SK-N-SH treated with all-trans-retinoic acid at 6 μM for 48 hours (cell line): ENCODE results near the gene SP1.

ENCODE experiments used
- ARNTL ChIP-seq: fragments of 450-650 bp; formaldehyde crosslinking; IDR thresholded peaks from 2 replicates; pipeline ENCODE4 v1.5.0; 2020; ENCODE audit warnings: low read depth, mild to moderate bottlenecking, moderate library complexity, borderline replicate concordance
- CREB5 ChIP-seq: fragments of 250-450 bp; sonication (Bioruptor Pico); IDR thresholded peaks from 2 replicates; pipeline ENCODE4 v1.5.1; 2020; ENCODE audit warnings: low read depth, mild to moderate bottlenecking, moderate library complexity
- CSDC2 ChIP-seq: fragments of 250-450 bp; sonication (Bioruptor Pico); IDR thresholded peaks from 2 replicates; pipeline ENCODE4 v1.5.0; 2020; ENCODE audit warnings: mild to moderate bottlenecking, moderate library complexity
- OSR1 ChIP-seq: fragments of 250-450 bp; sonication (Bioruptor Pico); IDR thresholded peaks from 2 replicates; pipeline ENCODE4 v1.8.0; 2022; ENCODE audit warnings: moderate library complexity, mild to moderate bottlenecking, inconsistent platforms
- POU6F1 ChIP-seq: fragments of 250-450 bp; sonication (Bioruptor Pico); IDR thresholded peaks from 2 replicates; pipeline ENCODE4 v1.8.0; 2021; ENCODE audit warnings: low read depth, mild to moderate bottlenecking, moderate library complexity, borderline replicate concordance
- RARB ChIP-seq: fragments of 250-450 bp; sonication (Bioruptor Pico); IDR thresholded peaks from 2 replicates; pipeline ENCODE4 v1.8.0; 2021; ENCODE audit warnings: mild to moderate bottlenecking, moderate library complexity
- TCF4 ChIP-seq: fragments of 250-450 bp; sonication (Bioruptor Pico); IDR thresholded peaks from 2 replicates; pipeline ENCODE4 v1.8.0; 2021; ENCODE audit warnings: mild to moderate bottlenecking, moderate library complexity, borderline replicate concordance
- TSHZ2 ChIP-seq: fragments of 250-450 bp; sonication (Bioruptor Pico); IDR thresholded peaks from 2 replicates; pipeline ENCODE4 v1.5.0; 2020; ENCODE audit warnings: mild to moderate bottlenecking, moderate library complexity
- ZFP3 ChIP-seq: fragments of 250-450 bp; sonication (Bioruptor Pico); IDR thresholded peaks from 2 replicates; pipeline ENCODE4 v1.5.0; 2020; ENCODE audit warnings: mild to moderate bottlenecking, moderate library complexity

- TF ChIP-seq ZFP3 (CRISPR knock-in tag) = no peak
- TF ChIP-seq ARNTL (CRISPR knock-in tag) = no peak
- no peak for TF ChIP-seq CSDC2 (CRISPR knock-in tag)
- TF ChIP-seq CREB5 (CRISPR knock-in tag) = no peak
- TF ChIP-seq POU6F1 (CRISPR knock-in tag) = no peak
- no peak for TF ChIP-seq TCF4 (CRISPR knock-in tag)
- TF ChIP-seq RARB (CRISPR knock-in tag) = no peak
- TF ChIP-seq TSHZ2 = no peak
- no peak for TF ChIP-seq OSR1 (CRISPR knock-in tag)
Measured at GRCh38 chr12:53333845-53334244, 46.1 kb upstream of the SP1 start.
